Activated CD4-positive, alpha-beta T cell treated with anti-CD3 and anti-CD28 coated beads for 48 hours (primary cell): ENCODE measurements around the gene BGN.

Experiments
- DNase-seq: peaks from one replicate; pipeline ENCODE4 v3.0.0-alpha.2; 2020

Gene BGN

DNA sequence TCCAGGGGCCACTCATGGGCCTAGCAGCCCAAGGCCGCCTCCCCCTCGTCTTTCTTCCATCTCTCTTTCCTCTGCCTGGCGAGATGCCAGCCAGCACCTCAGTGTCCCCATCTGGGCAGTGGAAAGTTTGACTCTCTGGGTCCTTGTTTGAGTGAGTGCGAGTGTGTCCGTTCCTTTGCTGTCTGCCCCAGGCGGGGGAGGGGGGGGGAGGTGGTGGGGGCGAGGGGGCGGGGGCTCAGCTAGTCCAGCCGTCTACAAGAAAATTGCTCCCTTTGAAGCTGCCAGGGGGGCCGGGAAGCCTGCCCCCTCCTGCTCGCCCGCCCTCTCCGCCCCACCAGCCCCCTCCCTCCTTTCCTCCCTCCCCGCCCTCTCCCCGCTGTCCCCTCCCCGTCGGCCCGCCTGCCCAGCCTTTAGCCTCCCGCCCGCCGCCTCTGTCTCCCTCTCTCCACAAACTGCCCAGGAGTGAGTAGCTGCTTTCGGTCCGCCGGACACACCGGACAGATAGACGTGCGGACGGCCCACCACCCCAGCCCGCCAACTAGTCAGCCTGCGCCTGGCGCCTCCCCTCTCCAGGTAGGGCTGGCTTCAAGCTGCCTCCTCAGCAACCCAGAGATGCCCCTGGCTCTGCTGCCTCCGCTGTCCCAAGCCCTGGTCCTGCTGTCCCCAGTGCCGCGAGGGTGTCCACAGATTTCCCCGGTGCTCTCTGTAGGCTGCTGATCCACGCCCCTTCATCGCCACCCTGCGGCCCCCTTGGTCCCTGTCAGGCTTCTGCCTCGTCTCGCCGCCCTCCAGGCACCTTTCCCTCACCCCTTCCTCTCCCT, at the start of gene BGN:
BGN (plus strand) TSS at position 440 of the 821 bp plus-strand sequence. CDS start 9,652 bp downstream, outside the sequence.
- DNase-seq = peak; percentile 13

DNA sequence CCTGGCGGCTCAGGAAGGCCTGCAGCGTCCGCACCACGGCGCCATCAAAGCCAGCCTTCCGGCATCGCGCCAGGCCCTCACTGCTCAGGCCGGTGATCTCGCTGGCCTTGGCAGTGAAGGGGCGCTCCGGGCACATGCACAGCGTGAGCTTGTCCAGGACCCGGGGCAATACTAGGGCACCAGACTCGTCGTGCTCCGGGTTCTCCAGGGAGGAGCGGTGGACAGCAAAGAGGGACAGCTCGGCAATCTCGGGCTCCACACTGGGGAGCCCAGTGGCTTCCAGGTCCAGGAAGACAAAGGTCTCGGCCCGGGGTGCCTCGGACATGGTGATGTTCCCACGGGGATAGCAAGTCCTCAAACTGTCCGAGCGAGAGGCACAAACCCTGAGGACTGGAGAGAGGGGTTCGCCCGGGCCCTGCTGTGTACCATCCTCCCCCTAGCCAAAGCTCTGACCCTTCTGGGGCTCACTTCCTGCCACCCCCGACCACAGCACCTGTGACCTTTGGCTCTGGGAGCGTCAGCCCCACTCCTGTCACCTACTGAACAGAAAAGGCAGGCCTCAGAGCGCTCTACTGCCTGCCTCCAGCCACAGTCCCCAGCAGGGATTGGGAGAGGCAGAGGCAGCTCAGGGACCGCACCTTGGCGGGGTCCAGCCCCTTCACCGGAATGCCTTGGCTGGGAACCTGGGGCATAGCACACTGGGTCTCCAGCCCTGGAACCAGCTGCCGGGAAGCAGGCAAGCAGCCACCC, 49.5 kb upstream of the BGN start:
- no peak for DNase-seq

DNA sequence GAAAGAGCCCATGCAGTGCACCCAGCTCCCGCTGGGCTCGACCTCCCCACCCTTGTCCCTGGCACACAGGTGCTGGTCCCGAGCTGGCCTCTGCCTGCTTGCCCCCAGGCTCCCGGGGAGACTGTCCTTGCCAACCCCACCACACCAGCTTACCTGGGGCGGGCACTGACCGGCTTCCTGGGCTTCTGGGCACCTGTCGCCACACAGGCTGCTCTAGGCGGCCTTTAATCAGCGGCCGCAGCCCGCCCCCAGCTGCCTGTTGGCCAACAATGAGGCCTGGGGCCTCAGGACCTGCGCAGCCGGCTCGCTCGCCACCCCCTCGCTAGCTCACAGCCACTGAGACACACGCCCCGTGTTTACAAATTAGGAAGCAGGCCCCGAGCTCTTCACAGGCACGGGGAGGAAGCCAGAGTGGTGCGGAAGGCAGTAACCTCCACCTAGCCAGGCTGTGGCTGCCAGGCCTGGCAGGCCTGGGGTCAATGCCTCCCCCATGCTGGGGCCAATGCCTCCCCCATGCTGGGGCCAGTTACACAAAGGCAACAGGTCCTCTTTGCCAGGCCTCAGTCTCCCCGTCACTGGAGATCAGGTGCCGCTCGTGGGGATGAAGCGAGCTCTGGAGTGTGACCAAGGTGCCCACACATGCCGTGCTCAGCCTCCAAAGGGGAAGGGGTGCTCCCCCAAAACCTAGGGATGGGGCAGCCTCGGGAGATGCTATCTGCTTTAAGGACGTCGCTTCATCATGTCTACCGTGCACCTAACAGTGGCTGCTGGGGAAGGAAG, 48.7 kb upstream of the BGN start, which contains the start of gene TREX2:
TREX2 (minus strand) TSS at position 201 of the 780 bp plus-strand sequence. CDS start 626 bp downstream, outside the sequence.
- no peak for DNase-seq

DNA sequence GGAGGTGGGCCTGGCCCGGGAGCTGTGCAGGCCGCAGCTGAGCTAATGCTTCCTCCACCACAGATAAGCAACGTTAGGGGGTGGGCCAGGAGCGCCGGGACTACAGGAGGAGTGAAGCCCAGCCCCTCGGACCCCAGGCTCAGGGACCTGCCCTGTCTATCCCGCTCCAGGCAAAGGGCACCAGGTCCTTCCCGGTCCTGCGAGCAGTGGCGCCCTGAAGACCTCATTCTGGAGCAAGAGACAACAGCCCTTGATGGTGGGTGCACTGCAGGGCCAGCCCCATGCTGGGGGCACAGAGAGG, 48.2 kb upstream of the BGN start:
- DNase-seq = no peak

DNA sequence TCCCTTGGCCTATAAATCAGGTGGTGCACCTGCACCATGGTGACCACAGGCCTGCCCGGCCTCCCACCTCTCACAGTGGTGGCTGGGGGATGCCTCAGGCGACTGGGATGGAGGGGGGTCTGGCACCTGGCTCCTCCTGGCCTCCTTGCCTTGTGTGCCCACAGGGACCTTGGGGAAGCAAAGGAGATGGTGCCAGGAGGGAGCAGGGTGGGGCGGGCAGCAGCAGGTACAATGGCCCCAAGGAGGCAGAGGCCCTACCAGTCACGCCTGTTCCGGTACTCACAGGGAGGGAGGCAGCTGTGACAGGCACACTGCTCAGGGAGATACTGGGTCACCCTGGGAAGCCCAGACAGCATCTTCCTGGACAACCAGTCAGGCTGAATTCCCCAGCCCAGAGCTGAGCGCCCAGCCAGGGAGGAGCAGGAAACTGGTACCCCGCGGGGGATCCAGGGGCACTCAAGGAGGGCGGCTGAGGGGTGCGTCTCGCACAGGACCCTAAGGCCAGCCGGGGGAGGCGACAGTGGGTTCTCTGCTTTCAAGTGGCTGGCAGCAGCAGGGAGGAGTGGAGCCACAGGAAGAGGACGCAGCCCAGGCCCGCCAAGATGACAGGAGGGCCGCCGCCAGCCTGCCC, 47.7 kb upstream of the BGN start:
- no peak for DNase-seq

DNA sequence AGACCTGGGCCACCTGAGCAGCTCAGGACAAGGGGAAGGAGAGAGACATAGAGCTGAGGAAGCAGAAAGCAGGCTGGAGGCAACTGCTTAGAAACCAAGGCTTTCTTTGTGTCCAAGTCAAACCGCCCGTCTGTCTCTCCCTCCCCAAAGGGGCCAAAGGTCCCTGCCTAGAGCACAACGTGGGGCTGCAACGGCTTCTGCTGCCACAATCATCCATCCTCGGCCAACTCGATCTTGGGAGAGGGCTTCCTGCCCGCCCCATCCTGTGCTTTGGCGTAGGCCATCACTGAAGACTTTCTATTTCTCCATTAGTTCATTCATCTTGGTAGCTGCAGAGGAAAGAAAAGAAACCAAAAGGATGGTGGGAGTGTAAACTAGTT, 47.2 kb upstream of the BGN start:
- no peak for DNase-seq

DNA sequence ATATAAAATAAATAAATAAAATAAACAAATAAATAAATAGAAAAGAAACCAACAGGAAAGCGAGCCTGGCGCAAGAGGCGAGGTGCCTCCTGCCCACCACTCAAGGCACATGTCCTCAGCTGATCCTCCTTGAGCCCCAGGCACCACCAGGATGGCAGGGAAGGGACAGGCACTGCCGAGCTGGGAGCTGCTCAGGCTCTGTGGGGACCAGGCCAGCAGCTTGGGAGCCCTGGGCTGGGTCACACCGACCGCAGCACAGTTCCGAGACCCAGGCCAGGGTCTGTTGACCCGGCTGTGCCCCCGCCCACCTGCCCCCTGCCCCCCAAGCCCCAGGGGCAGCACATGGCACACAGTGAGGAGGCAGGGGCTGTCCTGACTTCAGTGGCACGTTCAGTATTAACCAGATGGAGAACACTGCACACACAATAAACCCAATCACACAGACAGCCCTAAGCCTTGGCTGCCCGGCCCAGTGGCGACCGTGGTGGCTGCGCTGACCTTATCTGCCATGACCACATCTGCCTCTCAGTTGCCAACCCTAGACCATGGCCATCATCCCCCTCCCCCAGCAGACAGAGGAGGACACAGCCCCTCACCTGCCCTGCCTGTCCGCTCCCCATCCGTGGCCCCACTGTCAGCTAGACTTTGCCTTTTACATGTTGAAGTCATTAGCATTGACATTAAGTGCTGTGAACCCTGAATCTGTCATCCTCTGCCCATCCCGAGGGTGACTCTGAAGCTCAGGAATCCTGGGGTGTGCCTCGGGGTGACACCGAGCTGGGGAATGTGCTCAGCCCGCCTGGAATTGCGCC, 46.0 kb upstream of the BGN start:
- DNase-seq = no peak

DNA sequence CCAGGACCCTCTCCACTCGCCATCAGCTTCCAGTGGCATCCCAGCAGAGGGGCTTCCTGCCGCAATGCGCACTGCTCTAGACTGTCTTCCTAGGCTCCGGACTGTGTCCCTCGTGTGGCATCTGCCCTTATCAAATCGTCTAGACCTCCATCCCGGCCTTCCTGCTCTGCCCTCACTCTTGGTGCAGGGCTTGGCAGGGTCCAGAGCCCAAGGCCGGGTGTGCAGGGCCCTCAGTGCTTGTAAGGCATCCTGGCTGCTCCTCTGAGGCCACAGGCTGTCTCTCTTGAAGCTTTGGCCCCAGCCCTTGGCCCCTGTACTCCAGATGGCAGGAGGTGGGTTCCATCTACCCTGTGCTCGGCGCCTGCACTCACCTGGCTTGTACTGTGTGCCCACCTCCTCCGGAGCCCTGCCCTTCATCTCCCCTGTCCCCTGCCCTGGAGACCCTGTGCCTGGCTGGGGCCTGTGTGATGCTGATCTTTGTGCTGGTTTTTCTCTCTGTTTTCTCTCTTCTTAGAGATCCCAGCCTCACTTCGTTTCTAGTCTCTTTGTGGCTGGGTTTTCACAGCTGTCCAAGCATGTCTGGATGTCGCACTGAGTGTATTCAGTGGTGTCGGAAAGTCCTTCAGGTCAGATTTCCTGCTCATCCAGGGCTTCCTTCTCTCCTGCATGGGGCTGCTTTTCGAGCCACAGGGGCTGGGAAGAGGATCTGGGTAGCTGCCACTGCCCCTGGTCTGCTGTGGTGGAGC, 45.2 kb upstream of the BGN start:
- DNase-seq = no peak

DNA sequence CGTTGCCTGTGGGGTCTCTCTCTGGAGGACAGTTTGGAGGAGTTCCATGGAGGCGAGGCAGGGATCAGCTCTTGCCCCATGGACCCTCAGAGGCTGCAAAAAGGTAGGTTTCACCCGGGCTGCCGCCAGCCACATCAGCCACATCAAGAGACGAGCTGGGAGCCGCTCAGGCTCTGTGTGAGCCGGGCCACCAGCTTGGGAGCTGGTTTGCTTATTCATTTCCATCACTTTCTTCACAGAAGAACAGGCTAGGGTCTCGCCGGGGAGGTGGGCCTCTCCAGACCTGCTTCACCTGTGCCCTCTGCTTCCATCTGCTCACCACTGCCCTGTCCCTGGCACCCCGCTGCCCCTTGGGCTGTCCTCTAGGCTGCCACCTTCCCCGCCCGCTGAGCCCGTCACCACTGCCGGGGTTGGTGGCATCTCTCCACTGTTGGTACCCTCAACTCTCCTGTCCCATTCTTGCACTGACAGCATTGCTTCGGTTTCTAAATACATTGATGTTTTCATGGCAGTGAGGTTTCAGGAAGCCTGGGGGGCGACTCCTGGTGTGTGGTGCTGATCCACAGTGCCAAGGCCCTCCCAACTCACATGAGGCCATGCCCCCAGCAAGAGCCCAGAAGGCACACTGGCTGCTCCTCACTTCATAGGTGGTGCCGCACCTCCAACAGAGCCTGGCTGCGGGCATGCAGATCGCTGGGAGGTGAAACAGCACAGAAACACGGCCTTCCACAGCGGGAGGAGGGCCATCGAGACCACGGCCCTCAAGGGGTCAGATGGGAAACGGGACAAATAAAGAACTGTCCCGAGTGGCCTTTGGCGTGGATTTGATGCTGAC, 44.4 kb upstream of the BGN start:
- DNase-seq = no peak

DNA sequence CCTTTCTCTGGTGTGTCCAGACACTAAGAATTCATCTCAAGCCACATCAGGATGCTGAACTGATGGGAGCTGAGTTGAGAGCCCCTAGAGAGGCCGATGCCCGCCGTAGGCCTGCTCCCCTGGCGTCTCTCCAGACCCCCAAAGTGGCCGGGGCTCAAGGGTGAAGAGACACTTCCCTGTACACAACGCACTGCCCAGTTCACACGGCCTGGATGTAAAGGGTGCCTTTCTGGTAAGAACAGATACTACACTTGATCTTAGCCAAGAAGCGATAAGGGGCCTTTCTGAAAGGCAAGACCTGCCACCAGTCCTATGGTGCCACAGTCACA, 43.9 kb upstream of the BGN start:
- DNase-seq = no peak

DNA sequence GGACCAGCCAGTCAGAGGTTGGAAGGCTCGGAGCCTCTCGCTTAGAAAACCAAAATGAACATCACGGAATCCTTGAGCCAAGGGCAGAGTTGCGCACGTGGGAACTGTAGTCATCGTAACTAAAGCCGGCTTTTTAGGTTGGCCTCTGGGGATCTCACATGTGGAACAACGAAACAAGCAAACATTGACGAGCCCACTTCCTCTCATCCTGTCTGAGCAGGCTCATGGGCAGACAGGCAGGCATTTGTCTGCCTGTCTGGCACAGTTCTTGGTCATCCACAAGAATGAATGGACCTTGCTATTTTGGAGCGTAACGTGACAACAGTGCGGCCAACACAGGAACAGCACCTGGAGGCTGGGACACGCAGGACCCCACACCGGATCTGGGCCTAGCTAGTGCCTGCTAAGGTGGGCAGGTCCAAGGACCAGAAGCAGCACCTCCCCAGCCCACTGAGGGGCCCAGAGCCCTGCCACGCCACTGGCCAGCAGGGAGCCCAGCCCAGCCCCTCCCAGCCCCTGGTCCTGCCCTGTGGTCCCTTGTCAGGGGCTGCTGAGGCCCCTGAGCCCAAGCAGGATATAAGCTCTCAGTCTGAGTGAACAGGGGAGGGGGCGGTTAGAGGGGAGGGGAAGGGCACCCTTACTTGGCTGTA, 39.8 kb upstream of the BGN start:
- no peak for DNase-seq

DNA sequence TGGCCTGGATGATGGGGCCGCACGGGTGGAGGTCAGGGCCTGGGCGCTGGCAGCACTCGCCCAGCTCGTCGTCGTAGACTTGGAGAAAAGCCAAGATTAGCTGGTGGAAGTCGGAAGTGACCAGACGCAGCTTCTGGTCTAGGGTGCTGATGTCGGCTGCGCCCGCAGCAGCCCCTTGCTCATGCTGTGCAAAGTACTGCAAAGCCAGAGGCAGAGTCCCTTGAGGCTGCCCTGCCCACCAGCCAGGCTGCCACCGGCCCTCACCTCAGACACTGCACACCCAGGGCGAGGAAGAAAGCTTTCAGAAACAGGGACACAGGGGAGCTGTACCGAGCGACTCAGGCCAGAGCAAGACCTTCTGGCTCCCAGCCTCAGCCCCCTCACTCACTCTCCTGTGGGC, 39.2 kb upstream of the BGN start:
- DNase-seq = no peak

DNA sequence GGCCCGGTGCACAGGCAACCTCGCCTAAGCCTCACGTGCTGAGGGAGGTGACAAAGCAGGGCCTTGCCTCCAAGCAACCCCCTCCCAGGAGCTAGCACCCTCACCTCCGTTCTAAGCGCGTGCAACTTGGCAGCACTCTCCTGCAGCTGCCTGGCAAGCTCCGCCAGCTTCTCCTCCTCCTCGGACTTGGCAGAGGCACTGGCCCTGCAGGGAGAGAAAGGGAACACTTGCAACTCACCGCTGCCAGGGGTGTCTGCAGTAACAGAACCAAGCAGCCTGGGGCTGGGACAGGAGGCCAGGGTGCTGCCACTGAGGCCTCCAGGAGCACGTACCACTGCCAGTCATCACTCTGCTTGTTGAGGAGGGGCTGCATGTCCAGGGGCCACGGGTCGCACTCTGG, 38.6 kb upstream of the BGN start:
- no peak for DNase-seq

DNA sequence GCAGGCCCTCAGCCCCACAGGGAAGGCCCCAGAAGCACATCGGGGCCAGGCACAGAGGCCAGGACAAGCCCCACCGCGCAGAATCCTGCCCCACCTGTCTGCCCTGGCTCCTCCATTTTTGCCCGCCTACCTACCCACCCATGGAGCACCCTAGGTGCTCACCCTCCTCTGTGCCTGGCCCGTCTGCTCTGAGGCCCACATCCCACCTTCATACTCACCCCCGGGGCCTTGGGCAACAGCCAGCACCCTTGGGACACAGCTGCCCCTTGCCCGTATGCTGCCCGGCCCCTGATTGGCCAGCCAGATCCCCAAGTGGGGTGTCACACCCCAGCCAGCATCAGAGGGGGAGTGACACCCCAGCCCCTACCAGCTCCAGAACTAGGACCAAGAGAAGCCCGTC, 38.1 kb upstream of the BGN start:
- DNase-seq = no peak

DNA sequence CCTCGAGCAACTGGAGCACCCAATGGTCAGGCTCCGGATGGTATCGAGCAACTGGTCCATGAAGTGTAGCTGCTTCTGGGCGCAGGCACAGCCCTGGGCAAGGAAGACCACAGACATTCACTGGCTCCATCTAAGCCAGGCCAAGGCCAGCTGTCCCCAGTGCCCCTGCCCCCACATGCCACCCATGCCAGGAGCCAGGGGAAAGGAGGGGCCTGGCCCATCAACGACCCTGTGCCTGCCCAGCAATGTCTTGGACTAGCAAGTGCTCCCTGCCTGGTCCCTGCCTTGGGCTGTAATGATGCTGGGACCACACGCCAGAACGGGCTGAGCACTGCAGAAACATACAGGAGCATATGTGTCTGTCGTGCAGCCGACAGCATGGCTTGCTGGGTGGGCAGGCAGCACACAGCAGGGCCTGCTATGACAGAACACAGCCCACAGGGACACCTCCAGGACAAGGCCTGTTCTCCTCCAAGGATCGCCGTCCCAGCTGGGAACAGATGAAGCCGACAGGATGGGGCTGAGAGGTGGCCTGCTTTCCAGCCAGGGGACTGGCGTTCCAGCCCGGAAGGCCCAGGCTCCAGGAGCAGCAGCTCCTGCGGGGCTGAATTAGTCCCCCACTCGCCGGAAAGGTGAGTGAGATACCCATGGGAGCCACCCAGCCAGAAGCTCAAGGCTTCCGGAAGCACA, 37.5 kb upstream of the BGN start:
- DNase-seq = no peak

DNA sequence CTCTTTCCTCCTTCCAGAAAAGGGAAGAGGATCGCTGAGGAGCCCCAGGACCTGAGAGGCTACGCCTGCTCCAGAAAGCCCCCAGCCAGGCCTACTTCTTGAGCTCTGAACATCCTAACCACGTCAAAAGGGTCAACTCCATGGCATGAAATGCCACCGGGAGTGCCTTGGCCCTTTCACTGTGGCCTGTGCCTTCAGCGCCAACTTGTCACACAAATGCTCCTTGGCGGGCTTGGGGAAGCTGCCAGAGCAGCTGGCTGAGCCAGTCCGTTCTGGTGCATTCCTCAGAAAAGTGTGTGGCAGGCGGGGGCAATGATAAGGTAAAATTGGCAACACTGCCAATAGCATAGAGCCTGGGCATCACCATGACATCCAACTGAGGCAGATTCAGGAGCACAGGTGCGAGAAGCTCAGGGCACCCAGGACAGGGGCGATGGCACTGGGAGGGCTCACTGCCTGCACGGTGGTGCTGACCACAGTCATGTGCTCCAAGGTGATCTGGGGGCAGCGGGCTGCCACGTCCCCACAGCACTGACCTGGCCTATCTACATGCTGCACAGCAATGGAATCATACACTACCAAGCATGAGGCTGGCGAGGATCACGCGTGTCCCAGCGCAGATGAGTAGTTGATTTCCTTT, 36.8 kb upstream of the BGN start:
- no peak for DNase-seq

DNA sequence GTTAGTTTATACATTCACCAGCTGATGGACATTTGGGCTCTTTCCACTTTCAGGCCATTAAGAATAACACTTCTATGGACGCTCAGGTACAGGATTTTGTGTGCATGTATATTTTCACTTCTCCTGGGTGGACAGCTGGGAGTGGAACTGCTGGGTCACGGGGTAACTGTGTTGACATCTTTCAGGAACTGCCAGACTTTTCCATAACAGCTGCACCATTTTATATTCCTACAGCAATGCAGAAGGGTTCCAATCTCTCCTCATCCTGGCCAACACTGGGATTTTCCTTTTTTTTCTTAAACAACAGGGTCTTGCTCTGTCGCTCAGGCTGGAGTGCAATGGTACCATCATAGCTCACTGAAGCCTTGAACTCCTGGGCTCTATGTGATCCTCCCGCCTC, 36.3 kb upstream of the BGN start:
- DNase-seq = no peak

DNA sequence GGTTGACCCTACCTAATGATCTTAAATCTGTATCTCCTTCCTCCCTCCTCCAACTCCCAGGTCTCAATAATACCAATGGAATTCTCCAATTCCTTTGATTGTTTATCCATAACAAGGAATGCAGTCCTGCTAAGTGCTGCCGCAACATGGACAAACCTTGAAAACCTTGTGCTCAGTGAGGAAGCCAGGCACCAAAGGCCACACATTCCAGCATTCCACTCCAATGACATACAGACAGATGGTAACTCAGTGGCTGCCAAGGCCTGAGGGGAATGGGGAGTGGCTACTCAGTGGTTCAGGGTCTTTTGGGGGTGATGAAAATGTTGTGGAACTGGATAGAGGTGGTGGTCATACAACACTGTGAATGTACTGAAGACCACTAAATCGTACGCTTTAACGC, 34.8 kb upstream of the BGN start:
- no peak for DNase-seq

DNA sequence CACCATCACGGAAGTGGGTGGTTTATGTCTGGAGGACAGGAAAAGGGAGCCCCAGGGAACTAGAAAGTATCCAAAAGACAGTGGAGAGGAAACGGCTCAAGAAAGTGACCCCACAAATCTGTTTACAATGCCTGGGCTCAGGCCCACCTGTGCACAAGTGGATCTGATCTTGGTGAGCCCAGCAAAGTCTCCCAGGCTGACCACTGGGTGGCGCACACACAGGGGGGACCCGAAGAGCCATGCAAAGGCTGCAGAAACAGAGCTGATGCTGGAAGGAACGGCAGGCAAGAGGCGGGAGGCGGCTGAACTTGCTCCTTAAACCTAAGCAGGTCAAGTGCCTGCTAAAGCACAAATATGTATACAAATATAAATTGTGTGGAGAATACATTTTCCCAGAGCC, 34.0 kb upstream of the BGN start:
- DNase-seq = peak; percentile 60
